Stimulated activated naive CD8-positive, alpha-beta T cell treated with anti-CD3 and anti-CD28 coated beads, Interleukin-15, Interleukin-2, amounts not matched to agents 100 U/mL and 50 U/mL, for 24 hours (primary cell): ENCODE results near the gene PFKL.
"Not testable (repeated sequence)": the region's sequence is repeated elsewhere in the genome, so short reads cannot be mapped to it uniquely, and the experiment has no call there.

Experiments
- ATAC-seq: fragments of 150-1000 bp; cut with Tn5 transposase; one replicate; pipeline ENCODE4 v1.10.0; 2021
- DNase-seq: peaks from one replicate; pipeline ENCODE4 v3.0.0; 2021

Gene PFKL

DNA sequence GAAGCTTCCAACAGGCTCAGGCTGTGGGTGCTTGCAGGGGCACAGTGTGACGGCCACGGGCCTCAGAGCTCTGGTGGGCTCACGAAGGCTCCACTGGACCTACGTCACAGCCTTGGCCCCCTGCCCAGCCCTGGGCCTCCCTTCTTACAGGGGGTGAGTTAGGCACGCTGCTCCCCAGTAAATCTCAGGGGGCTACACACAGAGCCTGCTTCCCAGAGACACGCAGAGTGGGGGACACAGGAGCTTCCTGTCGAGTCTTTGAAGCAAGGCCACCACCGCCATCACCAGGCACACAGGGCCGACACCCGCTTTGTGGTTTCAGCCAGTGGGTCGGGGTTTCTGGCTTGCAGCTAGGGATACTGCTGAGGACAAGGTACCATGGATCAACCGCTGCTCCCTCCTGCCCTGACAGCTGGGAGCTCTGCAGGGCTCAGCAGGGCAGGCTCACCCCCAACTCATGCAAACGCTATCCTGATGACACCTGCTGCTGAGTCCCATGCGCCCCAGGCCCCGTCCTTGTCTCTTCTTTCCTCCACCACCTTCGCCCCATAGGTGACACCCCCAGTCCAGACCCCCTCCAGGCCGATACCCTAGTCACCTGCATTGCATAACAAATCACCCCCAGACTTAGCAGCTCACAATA is 44.8 kb downstream of the PFKL start:
- no peak for DNase-seq
- no peak for ATAC-seq

DNA sequence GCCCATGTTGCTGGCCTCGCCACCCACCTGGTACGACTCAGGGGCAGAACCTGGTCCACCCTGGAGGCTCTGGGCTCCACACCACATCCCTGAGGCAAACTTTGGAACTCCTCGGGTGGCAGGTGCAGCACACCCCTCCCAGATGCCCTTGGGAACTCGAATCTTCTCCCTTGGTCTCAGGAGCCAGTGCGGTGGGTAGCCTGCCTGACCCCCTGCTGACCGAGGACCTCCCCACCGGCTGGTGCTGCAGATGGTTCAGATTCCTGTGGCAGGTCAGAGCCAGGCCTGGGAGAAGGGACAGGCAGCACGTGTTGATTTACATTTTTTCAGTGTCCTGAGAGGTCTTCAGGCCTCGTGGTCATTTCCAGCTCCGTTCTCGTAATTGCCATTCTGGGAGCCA is 45.6 kb downstream of the PFKL start:
- no peak for DNase-seq
- no peak for ATAC-seq

DNA sequence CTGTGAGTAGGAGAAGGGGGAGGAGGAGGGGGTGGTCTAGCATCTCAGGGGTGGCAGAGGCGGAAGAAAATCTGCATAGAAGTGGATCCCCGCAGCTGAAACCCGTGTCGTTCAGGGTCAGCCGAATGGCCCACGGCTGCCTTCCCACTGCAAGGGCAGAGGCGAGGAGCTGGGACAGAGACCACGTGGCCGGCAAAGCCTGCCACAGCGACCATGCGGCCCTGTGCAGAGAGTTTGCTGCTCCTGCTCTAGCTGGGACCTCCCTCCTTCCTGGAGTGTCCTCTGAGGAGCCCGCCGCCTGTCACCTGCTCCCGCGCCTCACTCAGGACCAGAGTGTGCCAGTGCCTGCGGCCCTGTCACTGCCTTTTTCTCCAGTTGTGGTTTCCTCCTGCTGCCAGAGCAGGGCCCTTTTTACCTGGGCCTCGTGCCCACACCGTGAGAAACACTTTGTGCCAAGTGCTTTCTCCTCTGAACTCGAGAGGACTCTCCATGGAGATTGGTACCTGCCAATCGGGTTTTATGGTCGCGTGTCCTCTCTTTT is 48.1 kb downstream of the PFKL start:
- DNase-seq (no peak), ATAC-seq (no peak)

DNA sequence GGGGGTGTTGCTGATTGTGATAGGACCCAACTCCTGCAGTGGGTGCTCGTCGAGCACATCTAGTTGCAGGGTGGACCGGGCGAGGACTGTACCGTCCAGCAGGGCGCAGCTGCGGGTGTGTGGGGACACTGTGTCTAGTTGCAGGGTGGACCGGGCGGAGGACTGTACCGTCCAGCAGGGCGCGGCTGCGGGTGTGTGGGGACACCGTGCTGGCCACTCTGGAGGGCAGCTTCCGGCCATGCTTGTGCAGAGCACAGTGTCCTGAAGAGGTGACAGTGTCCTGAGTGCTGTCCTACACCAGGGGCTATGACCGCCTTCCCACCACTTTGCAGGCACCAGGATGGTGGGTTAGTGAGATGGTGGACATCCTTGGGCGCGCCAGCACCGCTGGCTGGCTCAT is 49.0 kb downstream of the PFKL start:
- ATAC-seq: no peak
- DNase-seq: no peak

DNA sequence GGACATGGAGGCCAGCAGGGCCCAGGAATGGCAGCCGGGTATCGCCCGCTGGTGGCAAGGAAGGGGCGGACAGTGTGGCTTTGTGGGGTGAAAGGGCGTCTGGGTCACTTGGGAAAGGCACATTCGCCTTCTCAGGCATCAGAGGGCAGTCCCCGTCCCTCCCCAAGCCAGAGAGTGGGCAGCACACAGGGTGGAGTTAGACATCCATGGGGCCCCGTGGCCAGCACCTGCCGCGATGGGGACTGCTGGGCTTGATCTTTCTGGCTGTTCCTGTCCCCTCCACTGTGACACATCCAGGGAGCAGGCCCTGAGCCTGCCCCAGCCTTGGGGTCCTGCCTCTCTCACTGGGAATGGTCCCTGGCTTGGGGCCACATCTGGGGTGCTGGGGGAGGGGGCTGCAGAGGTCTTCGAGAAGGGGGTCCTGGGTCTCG is 49.6 kb downstream of the PFKL start:
- no peak for DNase-seq
- no peak for ATAC-seq

DNA sequence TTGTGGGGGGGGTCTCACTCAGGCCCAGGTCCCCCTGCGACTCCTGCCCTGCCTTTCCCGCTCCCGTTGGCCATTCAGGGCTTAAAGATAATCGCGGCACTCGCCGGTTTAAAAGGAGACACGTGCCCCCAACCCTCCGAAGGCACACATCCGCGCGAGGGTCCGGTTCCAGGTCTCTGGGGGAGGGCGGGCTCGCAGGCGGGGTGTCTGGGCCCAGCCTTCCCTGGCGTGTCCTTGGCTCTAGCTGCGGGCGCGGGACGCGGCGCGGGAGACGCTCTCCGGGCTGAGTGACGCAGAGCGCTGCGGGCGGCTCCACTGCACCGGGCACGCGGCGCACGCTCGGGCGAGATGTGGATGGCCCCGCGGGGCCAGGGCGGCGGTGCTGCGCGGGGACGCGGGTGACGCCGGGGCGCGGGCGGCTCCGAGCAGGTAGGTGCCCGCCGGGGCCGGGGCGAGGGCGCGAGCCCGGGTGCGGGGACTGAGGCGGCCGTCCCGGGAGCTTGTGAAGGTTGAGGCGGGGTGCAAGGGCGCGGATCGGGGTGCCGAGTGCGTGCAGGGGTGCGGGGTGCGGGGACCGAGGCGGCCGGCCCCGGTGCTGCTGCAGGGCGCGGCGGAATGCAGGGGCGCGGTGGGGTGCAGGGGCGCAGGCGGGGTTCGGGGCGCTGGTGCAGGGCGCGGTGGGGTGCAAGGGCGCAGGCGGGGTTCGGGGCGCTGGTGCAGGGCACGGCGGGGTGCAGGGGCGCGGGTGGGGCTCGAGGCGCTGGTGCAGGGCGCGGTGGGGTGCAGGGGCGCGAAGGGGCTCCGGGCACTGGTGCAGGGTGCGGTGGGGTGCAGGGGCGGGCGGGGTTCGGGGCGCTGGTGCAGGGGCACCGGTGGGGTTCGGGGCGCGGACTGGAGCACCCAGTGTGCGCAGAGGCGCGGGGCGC is 50.3 kb downstream of the PFKL start:
- ATAC-seq: no peak
- DNase-seq: no peak

DNA sequence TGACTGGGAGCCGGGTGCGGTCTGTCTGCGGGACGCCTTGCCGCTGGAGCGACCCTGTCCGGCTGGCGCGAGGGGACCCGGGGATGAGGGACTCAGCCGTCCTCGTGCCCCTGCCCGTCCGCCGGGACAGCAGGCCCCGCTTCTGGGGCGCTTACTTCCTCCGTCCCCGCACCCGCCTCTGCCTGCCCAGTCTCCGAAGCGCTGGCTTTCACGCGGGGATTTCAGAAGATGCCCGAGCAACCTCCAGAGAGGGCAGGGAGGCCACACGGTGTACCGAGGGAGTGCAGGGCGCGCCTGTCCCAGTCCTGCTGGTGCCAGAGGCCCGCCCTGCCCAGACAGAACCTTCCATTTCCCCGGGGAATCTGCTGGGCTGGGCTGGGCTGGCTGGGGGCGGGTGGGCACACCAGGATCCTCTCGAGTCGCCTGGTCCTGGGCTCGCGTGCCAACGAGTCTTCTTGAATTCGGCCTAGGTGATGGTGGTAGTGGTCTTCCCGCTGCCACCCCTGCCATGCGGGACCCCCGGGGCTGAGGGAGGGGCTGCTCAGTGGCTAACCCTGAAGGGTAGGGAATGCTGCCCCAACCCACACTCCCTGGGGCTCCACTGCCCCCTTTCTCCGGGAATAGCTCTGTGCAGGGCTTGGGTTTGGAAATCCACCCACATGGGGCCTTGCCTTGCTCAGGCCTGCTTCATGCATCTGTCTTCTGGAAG is 51.1 kb downstream of the PFKL start:
- ATAC-seq: no peak
- DNase-seq: no peak

DNA sequence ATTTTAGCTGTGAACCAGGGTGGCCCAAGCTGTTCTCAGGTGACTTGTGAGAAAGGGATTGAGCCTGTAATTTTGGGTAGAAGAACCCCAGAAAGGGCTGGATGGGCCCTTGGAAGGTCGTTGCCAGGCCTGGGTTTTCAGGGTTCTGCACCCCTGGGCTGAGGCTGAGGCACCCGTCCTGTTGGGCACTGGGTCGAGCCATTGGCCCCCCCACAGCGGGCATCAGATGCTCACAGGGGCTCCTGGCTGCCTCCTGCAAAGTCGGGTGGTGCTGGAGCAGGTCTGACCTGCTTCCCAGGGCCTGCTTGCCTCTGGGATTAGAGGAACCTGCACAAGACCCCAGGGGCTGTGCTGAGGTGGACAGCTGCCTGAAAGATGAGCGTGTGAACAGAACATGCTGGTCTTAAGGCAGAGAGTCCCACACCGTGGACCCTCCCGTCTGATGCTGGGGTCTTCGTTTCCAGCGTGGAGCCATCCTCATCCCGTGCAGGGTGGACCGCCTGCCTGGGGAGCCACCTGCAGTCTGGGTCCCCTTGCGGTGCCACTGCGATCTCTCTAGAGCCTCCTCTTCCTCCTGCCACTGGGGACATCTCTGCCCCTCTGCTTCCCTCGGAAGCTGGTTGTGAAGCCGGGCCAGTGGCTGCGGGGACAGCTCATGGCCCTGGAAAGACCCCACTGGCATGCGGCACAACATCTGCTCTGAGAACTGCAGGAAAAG is 51.8 kb downstream of the PFKL start:
- ATAC-seq (no peak), DNase-seq (no peak)

DNA sequence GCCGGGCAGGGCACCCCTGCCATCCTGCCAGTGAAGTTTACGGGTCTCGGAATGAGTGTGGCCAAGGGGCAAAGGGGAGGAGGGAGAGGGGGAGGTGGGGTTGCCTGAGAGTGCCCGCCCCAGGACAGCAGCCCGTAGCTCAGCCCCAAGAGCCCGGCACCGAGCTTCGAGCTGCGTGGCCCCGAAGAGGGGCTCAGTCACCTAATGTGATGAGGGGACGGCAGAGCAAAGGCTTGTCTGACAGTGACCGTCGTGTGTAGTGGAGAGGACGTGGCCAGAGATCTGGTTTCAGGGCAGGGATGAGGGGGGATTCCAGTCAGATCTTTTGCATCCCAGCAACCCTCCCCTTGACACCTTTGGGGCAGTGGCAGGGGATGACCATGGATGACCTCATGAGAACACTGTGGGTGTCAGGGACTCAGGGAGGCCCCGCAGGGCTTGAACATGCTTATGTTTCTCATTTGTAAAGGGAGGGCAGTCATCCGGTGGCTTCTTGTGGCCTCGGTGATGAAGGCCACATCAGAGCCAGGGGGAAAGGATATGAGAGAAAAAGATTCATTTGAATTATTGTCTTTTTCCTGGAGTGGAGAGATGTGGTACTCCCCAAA is 52.5 kb downstream of the PFKL start:
- ATAC-seq (no peak), DNase-seq (no peak)

DNA sequence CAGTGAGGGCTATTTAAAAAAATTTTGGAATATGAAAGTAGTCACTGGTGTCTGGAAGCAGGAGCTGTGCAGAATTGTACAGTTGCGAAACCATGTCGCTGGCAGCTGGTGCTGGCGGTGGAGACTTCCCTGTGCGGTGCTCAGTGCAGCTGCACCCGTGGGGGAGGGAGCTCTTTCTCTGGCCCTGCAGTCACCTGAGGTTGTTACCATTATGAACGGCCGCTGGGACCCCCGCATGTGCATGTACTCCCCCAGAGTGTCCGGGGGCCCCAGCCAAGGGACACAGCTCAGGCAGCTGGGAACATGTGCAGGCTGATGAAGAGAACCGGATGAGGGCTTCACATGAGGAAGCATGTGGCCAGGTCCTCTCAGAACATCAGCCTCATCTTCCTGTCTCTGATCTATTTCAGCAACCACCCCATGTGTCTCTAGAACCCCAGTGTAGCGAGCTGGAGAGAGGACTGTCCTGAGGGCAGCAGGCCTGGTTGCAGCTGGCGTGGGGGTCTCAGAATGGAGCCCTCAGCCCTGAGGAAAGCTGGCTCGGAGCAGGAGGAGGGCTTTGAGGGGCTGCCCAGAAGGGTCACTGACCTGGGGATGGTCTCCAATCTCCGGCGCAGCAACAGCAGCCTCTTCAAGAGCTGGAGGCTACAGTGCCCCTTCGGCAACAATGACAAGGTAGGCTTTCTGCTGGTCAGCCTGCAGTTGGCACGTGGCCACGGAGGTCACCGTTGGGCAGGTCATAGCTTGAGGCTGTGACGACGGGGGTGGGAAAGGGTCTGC is 53.5 kb downstream of the PFKL start, which contains the start of gene TRPM2:
Gene TRPM2 (plus strand): TSS at position 431 of the 780 bp plus-strand sequence. CDS start 80 bp downstream, at position 511.
- peak; percentile 30 for ATAC-seq
- peak; percentile 37 for DNase-seq

DNA sequence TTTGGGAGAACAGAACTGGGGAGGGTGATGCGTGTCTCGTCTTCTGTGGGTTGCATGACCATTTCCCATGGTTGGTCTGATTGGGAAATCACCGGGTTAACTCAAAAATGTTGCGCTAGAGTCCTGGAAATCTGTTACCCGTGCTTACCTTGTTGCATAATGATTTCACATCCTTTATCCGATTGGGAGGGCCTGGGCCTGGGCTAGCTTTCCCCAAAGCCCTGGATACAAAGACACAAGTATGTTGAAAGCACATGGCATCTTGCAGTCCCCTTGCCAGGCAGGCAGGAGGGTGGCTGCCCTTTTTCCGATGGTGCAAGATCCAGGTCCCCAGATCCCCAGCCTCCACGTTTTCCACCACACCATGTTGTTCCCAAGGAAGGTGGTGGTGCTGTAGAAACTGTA is 54.1 kb downstream of the PFKL start:
- ATAC-seq (no peak), DNase-seq (no peak)

DNA sequence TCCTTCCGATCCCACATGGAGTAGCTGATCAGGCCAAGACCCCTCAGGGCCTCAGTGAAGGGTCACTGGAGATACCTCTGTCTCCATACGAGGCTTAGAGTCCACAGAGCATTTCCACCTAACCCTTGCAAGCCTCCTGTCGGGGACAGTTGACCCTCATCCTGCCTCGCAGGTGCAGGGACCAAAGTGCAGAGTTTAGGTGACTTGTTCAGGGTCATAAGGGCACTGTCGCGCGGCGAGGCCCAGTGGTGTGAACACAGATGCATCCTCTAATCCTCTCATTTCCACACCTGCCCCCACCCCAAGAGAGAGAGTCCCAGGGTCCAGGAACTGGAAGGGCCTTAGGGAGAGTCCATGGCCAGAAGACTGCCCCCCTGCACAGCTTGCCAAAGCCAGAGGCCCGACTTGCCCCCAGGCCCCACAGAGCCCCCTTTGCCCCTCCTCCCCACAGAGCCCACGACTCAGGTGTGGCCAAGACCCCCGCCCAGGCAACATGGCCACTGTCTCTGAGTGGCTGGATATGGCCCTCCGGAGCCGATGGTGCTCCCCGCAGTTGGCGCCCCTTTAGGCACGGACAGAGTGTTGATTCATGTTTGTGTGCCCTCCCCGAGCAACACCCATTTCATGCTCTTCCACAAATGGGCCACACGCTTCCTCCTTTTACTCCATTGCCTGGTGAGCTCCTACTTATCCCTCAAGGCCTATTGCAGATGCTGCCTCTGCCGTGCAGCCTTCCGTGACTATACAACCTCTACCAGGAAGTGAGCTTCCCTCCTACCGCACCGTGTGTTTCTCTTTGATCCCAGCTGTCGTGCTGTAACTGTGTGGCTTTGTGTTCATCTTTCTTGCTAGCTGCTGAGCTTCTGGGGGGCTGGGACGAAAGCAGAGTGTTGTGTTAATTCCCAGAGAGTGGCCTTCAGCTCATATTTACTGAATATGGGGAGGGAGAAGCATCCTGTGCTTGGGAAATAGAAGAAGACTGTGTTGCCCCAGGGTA is 55.2 kb downstream of the PFKL start:
- ATAC-seq: peak; percentile 41

DNA sequence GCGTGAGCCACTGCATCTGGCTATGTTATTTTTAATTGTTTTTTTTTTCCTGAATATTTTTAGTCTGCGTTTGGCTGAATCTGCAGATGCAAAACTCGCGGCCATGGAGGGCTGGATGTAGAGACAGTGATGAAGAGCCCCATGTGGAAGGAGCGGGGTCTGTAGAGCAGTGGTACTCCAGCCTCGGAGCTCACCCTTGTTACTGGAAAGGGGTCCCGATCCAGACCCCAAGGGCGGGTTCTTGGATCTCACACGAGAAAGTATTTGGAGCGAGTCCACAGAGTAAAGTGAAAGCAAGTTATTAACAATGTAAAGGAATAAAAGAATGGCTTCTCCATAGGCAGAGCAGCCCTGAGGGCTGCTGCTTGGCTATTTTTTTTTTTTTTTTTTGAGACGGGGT is 56.3 kb downstream of the PFKL start:
- no peak for DNase-seq
- no peak for ATAC-seq

More for the DNA sequence above, 55.2 kb downstream of the PFKL start:
- no peak for DNase-seq

DNA sequence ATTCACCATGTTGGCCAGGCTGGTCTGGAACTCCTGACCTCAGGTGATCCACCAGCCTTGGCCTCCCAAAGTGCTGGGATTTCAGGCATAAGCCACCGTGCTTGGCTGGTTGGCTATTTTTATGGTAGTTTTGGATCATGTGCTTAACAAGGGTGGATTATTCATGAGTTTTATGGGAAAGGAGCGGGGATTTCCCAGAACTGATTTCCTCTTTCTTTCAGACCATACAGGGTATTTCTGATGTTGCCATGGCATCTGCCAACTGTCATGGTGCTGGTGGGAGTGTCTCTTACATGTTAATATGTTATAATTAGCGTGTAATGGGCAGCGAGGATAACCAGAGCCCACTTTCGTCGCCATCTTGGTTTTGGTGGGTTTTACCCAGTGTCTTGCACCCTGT is 56.8 kb downstream of the PFKL start:
- ATAC-seq (no peak), DNase-seq (no peak)

DNA sequence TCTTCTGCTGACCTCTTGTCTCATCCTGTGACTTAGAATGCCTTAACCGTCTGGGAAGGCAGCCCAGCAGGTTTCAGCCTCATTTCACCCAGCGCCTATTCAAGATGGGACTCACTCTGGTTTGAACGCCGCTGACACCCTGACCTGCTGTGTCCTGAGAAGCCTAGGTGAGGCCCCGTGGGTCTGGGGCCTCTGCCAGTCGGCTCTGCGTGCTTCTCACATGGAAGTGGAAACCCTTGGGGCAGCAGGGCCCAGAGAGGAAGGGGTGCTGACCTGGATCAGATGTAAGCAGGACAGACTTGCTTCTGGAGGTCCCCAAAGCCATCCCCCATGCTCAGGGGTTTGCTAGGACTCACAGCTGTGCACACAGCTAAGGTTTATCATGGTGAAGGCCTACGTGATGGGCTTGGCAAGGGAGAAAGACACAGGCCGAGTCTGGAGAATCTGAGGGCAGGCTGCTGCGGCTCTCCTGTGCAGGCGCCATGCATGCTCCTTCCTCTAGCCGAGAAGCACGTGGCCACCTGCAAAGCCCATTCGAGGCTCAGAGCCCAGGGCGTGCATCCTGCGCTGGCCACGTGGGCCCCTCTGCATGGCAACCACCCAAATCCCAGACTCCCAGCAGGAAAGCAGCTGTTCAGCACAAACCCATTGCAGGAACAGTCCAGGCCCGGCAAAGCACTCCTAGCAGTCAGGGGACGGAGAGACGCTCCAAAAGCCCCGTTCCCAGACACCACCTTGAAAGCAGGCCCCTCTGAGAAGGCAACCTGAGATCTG is 57.4 kb downstream of the PFKL start:
- ATAC-seq (no peak), DNase-seq (no peak)

DNA sequence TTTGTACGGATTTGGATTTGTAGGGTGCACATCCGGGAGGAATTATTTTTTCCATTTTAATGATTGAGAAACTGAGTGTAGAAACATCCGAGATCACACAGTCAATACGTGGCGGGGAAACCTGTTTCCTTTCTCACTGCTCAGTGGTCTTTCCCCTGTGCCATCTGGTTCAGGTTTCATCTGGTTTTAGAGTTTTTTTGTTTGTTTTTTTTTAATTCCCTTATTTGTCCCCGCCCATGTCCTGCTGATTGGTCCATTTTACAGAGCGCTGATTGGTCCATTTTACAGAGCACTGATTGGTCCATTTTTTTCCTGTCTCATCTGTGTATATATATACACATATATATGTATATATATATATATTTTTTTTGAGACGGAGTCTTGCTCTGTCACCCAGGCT is 59.5 kb downstream of the PFKL start:
- ATAC-seq (no peak), DNase-seq (no peak)

DNA sequence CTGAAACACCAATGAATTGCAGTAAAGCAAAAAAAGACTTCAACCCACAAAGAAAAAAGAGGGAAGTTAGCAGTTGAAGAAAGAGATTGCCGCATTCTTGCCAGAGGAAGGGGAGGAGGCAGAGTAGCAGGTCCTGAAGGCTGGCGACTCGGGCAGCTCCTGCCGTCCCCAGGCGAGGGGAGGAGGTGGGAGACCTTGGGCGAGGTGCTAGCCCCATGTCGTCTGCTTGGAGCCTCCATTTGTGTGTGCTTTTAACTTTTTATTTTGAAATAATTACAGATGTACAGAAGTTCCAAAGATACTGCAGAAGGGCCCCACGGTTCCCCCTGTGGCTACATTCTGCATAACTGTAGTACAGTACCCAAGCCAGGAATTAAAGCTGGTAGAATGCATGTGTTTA is 60.3 kb downstream of the PFKL start:
- no peak for ATAC-seq
- DNase-seq: no peak

DNA sequence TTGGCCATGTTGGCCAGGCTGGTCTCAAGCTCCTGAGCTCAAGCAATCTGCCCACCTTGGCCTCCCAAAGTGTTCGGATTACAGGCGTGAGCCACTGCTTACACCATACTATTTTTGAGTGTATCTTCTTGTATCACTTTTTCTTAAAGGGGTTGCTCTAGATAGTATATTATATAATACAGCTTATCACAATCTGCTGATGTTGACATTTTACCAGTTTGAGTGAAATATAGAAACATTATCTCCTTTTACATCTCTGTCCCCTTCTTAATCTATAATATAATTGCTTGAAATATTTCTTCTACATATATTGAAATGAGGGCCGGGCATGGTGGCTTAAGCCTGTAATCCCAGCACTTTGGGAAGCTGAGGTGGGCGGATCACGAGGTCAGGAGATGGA is 62.0 kb downstream of the PFKL start:
- not testable (repeated sequence) for ATAC-seq, DNase-seq

DNA sequence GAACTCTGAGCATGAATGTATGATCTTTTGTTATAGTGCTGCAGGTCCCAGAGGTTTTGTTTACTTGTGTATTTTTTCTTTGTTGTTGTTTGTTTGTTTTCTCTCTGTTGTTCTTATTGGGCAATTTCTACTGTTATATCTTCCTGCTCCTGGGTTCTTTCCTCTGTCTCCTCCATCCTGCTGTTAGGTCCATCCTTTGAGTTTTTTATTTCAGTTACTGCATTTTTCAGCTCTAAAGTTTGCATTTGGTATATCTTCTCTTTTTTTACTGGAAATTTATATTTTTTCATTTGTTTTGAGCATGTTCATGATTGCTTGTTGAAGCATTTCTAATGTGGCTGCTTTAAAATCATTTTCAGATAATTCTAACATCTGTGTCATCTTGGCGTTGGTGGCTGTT is 63.4 kb downstream of the PFKL start:
- no peak for ATAC-seq

More for the DNA sequence above, 63.4 kb downstream of the PFKL start:
- no peak for DNase-seq
